Panc1 (cell line): ENCODE results near the gene LSM14B.

ENCODE experiments used
- SIN3A ChIP-seq: IDR thresholded peaks from 2 replicates; pipeline ENCODE4 v1.6.1; 2012; ENCODE audit warnings: low read depth, mild to moderate bottlenecking, low read length, moderate library complexity, borderline replicate concordance; ENCODE audit not compliant: insufficient read depth
- TCF7L2 ChIP-seq: IDR thresholded peaks from 2 replicates; pipeline ENCODE4 v1.6.1; 2011; ENCODE audit warnings: mild to moderate bottlenecking, low read depth, low read length, inconsistent platforms
- TF ChIP-seq, protein P1 (sequence below): fragments of 450-650 bp; IDR thresholded peaks from 2 replicates; pipeline ENCODE4 v1.5.1; 2017; ENCODE audit warnings: mild to moderate bottlenecking

DNA sequence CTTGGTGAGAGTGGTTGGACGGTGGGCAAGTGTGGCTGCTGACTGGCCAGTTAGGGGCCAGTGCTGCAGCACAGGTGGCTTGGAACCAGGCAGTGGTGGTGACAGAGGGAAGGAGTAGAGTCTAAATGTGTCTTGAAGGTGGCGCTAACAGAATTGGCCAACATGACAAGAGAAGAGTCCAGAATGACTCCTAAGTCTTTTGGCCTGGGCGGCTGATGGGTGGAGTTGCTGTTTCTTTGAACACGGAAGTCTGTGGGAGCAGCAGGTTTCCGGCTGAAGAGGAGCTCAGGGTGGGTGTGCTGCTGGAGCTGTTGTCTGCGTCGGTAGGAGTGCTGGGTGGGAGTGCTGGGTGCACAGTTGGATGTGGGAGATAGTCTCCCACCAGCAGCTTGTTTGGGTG lies 10.1 kb downstream of the LSM14B start:
- TF ChIP-seq, protein P1, sequence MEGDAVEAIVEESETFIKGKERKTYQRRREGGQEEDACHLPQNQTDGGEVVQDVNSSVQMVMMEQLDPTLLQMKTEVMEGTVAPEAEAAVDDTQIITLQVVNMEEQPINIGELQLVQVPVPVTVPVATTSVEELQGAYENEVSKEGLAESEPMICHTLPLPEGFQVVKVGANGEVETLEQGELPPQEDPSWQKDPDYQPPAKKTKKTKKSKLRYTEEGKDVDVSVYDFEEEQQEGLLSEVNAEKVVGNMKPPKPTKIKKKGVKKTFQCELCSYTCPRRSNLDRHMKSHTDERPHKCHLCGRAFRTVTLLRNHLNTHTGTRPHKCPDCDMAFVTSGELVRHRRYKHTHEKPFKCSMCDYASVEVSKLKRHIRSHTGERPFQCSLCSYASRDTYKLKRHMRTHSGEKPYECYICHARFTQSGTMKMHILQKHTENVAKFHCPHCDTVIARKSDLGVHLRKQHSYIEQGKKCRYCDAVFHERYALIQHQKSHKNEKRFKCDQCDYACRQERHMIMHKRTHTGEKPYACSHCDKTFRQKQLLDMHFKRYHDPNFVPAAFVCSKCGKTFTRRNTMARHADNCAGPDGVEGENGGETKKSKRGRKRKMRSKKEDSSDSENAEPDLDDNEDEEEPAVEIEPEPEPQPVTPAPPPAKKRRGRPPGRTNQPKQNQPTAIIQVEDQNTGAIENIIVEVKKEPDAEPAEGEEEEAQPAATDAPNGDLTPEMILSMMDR = no peak
- TF ChIP-seq SIN3A (no peak), TCF7L2 (no peak)
